ENCODE results near the gene GPN3.

The GPN3 gene

DNA sequence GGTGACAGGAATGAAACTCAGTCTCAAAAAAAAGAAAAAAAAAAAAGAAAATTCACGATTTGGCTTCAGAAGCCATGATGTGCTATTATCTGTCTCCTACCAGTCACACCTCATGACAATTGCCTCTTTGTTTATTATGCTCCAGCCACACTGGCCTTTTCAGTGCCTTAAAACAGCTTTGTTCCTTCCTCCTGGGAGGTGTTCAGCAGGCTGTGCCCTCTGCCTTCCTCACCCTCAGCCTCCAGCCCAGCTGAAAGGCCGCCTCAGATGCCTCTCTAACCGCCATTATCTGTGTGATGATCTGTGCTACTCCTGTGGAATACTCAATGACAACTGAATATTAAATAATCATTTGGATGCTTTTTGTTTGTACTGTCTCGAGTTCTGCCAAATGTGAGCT is 9.3 kb downstream of the GPN3 start:
- TF ChIP-seq, protein P1, sequence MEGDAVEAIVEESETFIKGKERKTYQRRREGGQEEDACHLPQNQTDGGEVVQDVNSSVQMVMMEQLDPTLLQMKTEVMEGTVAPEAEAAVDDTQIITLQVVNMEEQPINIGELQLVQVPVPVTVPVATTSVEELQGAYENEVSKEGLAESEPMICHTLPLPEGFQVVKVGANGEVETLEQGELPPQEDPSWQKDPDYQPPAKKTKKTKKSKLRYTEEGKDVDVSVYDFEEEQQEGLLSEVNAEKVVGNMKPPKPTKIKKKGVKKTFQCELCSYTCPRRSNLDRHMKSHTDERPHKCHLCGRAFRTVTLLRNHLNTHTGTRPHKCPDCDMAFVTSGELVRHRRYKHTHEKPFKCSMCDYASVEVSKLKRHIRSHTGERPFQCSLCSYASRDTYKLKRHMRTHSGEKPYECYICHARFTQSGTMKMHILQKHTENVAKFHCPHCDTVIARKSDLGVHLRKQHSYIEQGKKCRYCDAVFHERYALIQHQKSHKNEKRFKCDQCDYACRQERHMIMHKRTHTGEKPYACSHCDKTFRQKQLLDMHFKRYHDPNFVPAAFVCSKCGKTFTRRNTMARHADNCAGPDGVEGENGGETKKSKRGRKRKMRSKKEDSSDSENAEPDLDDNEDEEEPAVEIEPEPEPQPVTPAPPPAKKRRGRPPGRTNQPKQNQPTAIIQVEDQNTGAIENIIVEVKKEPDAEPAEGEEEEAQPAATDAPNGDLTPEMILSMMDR (conservative IDR thresholded peaks at IDR 0.05): no peak
- no peak for TF ChIP-seq ZFX (IDR thresholded peaks at IDR 0.05)

DNA sequence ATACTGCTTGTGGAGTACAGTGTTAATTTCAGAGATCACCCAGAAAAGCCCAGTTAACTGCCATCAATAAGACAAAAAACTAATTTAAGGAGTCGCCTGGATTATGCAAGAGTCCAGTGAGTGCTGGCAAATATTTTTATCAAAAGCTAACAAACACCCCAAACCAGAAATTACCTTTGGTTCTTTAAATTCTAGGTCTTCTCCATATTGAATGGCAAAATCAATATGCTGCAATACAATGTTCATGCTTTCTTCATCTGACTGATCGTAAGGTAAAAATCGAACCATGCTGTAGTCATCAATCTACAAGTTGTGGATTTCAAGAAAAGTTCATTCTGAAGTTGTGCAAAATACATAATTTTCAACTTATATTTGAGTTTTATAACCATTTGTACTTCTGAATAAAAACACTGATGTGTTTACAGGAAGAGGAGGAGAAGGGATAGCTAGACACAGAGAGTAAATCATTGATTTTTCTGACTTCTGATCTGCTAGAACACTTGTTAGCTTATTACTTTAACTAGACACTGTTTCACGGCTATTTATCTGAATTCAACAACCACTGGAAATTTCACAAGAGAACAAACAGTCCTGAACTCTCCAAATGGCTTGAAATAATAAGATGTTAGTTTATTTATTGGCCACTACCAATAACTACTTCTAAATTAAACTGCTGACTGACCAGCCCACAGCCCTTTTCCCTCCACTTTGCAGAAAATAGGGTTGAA is 14.3 kb downstream of the GPN3 start:
- TF ChIP-seq ZFX (IDR thresholded peaks at IDR 0.05): no peak
- TF ChIP-seq, protein P1 (conservative IDR thresholded peaks at IDR 0.05): no peak
- H3K27ac ChIP-seq: no peak overlapping the region

More for the DNA sequence above, 9.3 kb downstream of the GPN3 start:
- no peak overlapping the region for H3K27ac ChIP-seq

DNA sequence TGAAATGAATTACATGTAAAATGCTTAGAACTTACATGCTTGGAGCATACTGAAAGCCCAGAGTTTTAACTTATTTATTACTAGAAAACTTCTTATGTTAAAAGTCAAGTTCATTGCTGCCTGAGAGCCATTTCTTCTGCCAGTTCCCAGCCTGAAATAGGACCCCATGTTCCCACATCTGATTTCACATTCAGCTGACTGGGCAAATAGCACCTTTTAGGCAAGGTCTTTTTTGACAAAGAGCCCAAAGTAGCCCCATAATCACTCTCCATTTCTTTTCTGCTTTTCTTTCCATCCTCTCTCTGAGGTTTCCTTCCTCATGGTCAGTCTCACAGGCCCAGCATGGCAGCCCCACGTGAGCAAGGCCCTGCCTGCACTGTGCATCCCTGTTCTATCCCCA is 16.8 kb downstream of the GPN3 start:
- H3K27ac ChIP-seq: no peak overlapping the region

DNA sequence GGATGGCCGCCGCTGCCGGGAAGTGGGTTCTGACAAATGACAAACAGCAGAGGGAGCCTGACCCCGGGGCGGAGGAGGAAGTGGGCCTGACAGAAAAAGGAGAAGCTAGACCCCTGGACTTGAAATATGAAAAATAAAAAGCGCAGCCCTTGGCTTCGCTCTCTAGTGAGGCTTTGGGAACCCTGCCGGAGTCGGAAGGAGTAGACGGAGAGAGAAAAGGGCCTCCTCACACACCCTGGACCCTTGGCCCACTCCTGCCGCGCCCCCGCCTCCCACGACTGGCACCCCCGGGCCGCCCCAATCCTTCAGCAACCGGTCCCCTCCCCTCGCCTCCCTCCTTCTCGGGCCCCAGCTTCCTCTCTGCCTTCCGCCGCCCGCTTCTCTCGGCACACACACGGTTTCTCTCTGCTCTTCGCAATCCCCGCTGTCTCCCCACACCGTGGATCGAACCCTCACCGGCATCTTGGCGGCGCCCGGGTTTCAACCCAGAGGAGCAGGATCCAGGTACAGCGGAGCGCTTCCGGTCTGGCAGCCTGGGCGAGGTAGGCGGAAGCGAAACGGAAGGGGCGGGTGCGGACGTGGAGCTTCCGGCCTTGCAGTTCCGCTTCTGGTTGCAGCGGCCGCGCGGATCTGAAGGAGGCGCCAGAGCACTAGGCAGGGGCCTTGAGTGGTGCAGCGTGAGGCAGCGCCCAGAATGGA is 18.1 kb downstream of the GPN3 start, which contains the start of gene ARPC3:
ARPC3 (minus strand) TSS at position 539 of the 699 bp plus-strand sequence; CDS start at position 462, 77 bp downstream.
- H3K27ac ChIP-seq: peak within 1 kb of the TSS; percentile 83
- peak; percentile 47; the same call in 1 of the 2 replicates for TF ChIP-seq ZFX (IDR thresholded peaks at IDR 0.05)
- TF ChIP-seq, protein P1 (conservative IDR thresholded peaks at IDR 0.05): peak; percentile 88

More for the DNA sequence above, 16.8 kb downstream of the GPN3 start:
- no peak for TF ChIP-seq ZFX (IDR thresholded peaks at IDR 0.05)
- TF ChIP-seq, protein P1 (conservative IDR thresholded peaks at IDR 0.05): no peak

DNA sequence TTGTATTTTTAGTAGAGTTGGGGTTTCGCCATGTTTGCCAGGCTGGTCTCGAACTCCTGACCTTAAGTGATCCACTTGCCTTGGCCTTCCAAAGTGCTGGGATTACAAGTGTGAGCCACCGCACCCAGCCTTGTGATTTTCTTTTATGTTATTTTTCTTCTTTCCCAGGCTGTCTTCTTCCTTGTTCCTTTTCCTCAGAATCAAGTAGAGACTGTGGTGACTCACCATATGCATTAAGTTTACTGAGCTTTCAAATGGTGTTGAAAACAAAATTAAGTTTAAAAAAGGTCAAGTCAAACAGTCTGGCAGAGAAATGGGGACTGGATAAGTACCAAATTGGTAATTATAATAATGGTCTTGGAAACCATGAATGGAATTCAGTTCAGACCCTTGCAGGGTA is 23.6 kb downstream of the GPN3 start:
- TF ChIP-seq ZFX (IDR thresholded peaks at IDR 0.05): no peak
- TF ChIP-seq, protein P1 (conservative IDR thresholded peaks at IDR 0.05): no peak
- no peak overlapping the region for H3K27ac ChIP-seq

DNA sequence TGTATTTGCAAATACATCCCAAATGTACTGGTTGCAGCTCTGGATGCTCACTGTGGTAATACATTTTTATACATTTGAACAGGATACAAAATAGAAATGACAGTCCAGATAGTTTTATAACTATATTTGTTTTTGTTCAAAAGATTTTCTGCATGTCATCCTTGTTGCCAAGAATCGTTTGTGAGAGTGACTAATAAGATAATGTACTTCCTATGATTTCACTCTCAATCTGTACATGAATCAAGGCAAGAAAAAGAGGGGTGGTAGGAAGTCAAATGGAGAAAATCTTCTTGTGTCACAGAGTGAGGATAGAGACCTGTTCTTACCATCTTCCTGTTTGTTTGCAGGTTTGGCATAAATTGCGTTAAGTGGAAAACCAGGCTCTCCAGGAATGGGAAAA is 31.8 kb downstream of the GPN3 start:
- H3K27ac ChIP-seq: no peak overlapping the region

More for the DNA sequence above, 31.8 kb downstream of the GPN3 start:
- TF ChIP-seq ZFX (IDR thresholded peaks at IDR 0.05): no peak
- TF ChIP-seq, protein P1 (conservative IDR thresholded peaks at IDR 0.05): no peak
